Fibroblast of villous mesenchyme (primary cell): Measurements from ENCODE around the gene PAK4. TPM values are rescaled to one million over a fixed set of nuclear protein-coding genes. Genes with fewer than 3 reads are reported as not detected.

Experiments
- DNase-seq: peaks from one replicate; pipeline ENCODE4 v3.0.0-alpha.2; 2010; ENCODE audit warnings: low read depth
- H3K4me3 ChIP-seq: 2 replicates; pipeline ENCODE4 v1.5.1; 2011; ENCODE audit warnings: low read depth, mild to moderate bottlenecking, low read length
- total RNA-seq: library from RNA; depleted of rRNA; stranded (reverse); fragments of >200 nt; gene quantifications from 2 replicates; pipeline ENCODE4 v1.2.3, GENCODE V29; 2012
- TF ChIP-seq, protein P1 (sequence below): IDR thresholded peaks from 2 replicates; pipeline ENCODE4 v1.5.1; 2012; ENCODE audit warnings: low read depth, mild to moderate bottlenecking, low read length; ENCODE audit not compliant: insufficient read depth

The PAK4 gene
- total RNA-seq, 1 donor = 9.5 TPM

- DNase-seq = no peak
- TF ChIP-seq, protein P1, sequence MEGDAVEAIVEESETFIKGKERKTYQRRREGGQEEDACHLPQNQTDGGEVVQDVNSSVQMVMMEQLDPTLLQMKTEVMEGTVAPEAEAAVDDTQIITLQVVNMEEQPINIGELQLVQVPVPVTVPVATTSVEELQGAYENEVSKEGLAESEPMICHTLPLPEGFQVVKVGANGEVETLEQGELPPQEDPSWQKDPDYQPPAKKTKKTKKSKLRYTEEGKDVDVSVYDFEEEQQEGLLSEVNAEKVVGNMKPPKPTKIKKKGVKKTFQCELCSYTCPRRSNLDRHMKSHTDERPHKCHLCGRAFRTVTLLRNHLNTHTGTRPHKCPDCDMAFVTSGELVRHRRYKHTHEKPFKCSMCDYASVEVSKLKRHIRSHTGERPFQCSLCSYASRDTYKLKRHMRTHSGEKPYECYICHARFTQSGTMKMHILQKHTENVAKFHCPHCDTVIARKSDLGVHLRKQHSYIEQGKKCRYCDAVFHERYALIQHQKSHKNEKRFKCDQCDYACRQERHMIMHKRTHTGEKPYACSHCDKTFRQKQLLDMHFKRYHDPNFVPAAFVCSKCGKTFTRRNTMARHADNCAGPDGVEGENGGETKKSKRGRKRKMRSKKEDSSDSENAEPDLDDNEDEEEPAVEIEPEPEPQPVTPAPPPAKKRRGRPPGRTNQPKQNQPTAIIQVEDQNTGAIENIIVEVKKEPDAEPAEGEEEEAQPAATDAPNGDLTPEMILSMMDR = no peak
- H3K4me3 ChIP-seq = no peak overlapping the region
Observed at GRCh38 chr19:39144290-39145071, 18.9 kb downstream of the PAK4 start.

DNA sequence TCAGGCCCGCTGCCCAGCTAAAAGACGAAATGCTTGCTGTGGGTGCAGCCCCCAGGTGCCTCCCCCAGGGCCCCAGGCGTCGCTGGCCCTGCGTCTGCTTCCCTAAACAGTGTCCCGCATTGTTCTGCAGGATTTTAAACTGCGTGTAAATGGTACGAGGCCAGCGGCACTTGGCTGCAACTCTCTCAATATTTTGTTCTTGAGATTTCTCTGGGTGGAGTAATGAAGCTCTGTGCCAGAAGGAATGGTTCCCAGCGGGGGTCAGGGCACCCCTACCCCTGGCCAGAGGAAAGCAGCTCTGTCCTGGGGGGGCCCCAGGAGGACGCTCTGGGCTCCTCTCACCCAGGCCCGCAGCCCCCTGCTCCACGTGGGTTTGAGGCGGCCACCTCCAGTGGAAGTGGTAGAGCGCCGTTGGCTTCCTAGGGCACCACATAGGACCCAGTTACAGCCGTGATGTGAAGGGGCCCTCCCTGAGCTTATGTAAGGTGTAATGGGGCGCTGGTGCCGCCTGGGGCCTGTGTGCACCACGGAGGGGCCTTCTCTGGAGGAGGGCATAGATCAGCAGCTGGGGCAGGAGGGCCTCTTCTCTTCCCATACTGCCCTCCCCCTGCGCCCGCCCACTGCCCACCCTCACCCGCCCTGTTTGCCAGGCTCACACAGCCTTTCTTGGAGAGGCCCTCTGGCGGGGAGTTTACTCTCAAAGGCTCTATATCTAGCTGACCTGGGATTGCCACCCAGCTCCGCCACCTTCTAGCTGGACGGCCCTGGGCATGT is 19.8 kb downstream of the PAK4 start:
- no peak overlapping the region for H3K4me3 ChIP-seq
- TF ChIP-seq, protein P1 = no peak
- no peak for DNase-seq

DNA sequence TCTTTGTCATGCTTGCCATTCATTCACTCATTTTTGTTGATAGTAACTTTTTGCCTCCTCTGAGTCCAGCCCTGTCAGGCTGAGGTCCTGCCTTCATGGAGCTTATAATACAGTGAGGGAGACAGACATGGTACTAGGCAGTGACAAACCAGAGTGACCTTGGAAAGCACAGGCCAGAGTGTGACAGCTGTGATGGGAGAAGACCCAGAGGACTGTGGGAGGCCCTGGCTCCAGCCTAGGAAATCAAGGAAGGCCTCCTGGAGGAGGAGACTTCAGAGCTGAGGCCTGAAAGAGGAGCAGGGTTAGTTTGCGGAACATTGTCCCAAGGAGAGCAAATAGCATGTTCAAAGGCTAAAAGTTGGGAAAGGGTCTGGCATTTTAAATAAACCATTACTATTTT is 20.5 kb downstream of the PAK4 start:
- no peak for DNase-seq
- H3K4me3 ChIP-seq = no peak overlapping the region
- TF ChIP-seq, protein P1 = no peak

DNA sequence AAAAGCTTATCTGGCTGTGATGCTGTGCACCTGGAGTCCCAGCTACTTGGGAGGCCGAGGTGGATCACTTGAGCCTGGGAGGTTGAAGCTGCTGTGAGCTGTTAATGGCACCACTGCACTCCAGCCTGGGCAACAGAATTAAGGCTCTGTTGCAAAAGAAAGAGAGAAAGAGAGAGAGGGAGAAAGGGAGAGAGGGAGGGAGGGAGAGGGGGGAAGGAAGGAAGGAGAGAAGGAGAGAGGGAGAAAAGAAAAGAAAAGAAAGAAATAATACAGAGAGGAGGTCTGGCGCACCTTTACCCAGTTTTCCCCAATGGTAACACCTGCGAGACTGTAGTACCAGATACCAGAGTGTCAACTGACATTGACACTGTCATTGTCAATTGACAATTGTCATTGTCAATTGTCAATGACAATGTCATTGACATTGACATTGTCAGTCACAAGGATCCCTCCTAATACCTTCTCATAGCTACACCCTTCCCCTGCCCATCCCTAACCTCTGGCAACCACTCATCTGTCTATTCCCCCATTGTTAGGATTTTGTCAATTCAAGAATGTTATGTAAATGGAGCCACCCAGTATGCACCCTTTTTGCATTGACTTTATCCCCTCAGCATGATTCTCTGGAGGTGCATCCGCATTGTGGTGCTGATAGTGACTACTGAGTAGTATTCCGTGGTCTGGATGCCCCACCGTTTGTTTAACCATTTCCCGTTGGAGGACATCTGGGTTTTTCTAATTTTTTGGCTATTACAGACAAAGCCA is 21.3 kb downstream of the PAK4 start:
- no peak for DNase-seq
- TF ChIP-seq, protein P1 = no peak
- no peak overlapping the region for H3K4me3 ChIP-seq

DNA sequence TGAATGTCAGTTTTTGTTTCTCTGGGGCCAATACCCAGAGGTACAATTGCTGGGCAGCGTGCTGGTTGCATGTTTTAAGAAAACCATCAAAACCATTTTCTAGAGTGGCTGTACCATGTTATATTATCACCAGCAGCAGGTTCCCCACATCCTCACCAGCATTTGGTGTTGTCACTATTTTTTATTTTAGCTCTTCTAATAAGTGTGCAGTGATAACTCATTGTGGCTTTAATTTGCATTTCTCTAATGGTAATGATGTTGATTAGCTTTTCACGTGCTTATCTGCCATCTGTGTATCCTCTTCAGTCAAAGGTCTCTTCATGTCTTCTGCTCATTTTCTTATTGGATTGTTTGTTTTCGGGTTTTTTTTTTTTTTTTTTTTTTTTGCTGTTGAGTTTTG is 21.9 kb downstream of the PAK4 start:
- H3K4me3 ChIP-seq = no peak overlapping the region
- no peak for DNase-seq
- TF ChIP-seq, protein P1 = no peak

- TF ChIP-seq, protein P1 = no peak
- no peak for DNase-seq
- H3K4me3 ChIP-seq = no peak overlapping the region
Observed at GRCh38 chr19:39148939-39149529, 23.4 kb downstream of the PAK4 start.
